Skin epidermis (tissue), 12 donors: ENCODE measurements around the gene PLXND1.
"Not testable (repeated sequence)": the region's sequence is repeated elsewhere in the genome, so short reads cannot be mapped to it uniquely, and the experiment has no call there.

Source experiments
- H3K27ac ChIP-seq, 21 experiments: fragments of 200-600 bp; sonication (generic) in 11 of 21; one replicate each; pipeline ENCODE4 v1.5.0; 2020; ENCODE audit warnings: mild to moderate bottlenecking in 3 of 21, inconsistent platforms in 2 of 21, moderate library complexity in 2 of 21
- H3K4me3 ChIP-seq, 7 experiments: fragments of 200-600 bp; sonication (generic) in 2 of 7; one replicate each; pipeline ENCODE4 v1.5.0; 2020; ENCODE audit warnings: inconsistent platforms in 2 of 7, mild to moderate bottlenecking in 2 of 7, moderate library complexity in 1 of 7

PLXND1 gene

GRCh38 chr3:129606636-129607390 lies at the start of gene PLXND1:
Gene PLXND1, minus strand, starts transcription at chr3:129606676. Its CDS starts 37 bp downstream, at chr3:129606639.
- Histone ChIP-seq H3K4me3 (peak within 1 kb of the TSS; percentile 43 to 78 (median 49)), H3K27ac (peak within 1 kb of the TSS; percentile 36 to 95 (median 88))

DNA sequence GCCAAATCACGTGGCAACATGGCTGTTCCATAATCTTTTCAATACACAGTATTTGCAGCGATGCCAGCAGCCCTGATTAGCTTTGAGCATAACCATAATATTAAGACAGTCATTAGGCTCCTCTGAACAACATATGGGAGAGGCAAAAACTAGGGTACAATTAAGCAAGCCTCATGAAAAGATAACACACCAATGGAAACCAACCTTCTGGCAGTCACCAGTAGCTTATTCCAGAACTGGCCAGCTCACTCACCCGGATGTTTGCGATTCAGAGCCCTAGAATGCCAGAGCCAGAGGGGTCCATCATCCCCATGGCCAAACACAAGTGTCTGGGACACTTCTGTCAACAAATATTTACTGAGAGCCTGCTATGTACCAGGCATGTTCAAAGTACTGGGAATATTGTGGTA lies 48.8 kb upstream of the PLXND1 start:
- Histone ChIP-seq H3K27ac (no peak overlapping the region), H3K4me3 (no peak overlapping the region)

GRCh38 chr3:129654131-129654530 lies 47.7 kb upstream of the PLXND1 start:
- Histone ChIP-seq H3K27ac (peak overlapping the region in 1 of 21 experiments; percentile 51), H3K4me3 (no peak overlapping the region)

DNA sequence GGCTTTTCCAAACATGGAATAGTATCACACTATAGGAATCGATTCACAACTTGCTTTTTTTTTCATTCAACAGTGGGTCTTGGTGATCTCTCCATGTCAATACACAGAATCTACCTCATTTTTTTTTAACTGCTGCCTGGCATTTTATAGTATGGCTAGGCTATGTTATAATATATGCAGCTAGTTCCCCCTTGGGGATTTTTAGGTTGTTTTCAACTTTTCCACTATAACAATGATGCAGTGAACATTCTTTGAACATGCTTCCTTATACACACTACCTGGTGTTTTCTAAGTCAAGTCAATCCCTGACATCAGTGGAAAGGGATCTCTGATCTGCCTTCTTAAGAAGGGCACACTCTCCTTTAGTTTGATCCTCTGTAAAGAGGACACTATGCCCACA lies 46.5 kb upstream of the PLXND1 start:
- Histone ChIP-seq H3K27ac (no peak overlapping the region), H3K4me3 (no peak overlapping the region)

- Histone ChIP-seq H3K4me3 (no peak overlapping the region), H3K27ac (peak overlapping the region in 3 of 21 experiments; percentile 13 to 21 (median 16))
Observed at GRCh38 chr3:129651435-129652202, 45.1 kb upstream of the PLXND1 start.

DNA sequence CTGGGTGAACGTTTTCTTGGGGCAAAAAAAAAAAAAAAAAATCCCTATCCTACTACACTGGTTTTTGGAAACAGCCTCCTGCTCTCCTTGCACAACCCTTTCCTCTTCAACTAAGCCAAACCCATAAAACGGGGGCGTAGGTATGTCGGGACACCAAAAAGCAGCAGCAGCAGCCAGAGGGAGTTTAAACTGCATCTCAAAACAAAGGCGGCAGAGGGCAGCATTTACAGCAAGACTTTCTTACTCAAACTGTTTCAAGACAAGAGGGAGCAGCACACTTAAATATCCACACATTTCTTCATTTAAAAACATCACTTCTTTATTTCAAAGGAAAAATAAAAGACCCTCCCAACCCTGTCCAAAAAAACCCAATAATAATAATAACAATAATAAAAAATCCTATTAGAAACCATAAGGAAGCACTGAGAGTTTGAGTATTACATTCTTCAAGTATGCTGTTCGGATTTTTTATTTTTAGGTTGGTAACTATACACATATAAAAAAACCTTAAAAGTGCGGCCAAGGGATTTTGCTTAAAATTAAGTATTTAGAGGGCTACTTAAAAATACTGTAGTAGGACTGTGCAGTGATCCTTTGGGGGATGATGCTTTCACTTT lies 43.9 kb upstream of the PLXND1 start:
- H3K27ac ChIP-seq: no peak overlapping the region

DNA sequence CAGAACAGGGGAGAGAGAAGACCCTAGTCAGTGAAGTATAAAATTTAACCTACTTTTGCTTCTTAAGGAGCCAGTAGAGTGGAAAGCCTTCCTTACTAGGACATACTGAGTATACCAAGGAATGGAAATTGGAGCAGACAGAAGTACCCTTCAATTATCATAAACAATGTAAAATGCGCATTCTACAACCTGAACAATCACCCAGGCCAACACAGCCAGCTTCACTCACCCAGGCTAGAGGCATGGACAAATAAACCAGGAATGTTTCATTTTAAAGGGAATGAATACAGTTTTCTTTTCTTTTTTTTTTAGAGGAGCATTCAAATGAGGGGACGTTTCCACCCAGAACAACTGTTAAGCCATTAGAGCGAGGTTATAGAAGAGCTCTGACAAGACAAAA lies 41.9 kb upstream of the PLXND1 start:
- H3K27ac ChIP-seq: no peak overlapping the region
- H3K4me3 ChIP-seq: no peak overlapping the region

More for the DNA sequence above, 43.9 kb upstream of the PLXND1 start:
- no peak overlapping the region for H3K4me3 ChIP-seq

DNA sequence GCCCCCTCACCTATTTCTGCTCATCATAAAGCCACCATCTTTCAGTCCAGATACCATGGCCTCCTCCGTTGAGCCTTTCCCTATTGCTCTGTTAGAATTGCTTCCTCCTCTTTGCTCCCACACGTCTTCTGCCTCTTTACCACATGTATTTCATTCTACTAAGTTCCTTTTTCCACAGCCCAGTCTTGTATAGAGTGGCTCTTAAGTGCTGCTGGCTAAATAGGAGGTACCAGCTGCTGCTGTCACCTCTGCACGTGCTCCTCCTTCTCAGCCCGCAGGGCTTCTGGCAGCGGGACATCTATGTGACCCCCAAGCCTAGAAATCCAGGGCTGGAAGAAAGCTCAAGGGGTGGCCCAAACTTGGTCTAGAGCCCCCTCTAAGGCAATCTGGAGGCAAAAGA lies 38.8 kb upstream of the PLXND1 start:
- Histone ChIP-seq H3K27ac (no peak overlapping the region), H3K4me3 (no peak overlapping the region)

GRCh38 chr3:129644836-129645235 lies 38.4 kb upstream of the PLXND1 start:
- Histone ChIP-seq H3K27ac (no peak overlapping the region), H3K4me3 (no peak overlapping the region)

- H3K27ac ChIP-seq, H3K4me3 ChIP-seq: not testable (repeated sequence)
Observed at GRCh38 chr3:129641567-129642260, 35.2 kb upstream of the PLXND1 start.

GRCh38 chr3:129640985-129641384 lies 34.5 kb upstream of the PLXND1 start:
- not testable (repeated sequence) for H3K27ac ChIP-seq, H3K4me3 ChIP-seq

DNA sequence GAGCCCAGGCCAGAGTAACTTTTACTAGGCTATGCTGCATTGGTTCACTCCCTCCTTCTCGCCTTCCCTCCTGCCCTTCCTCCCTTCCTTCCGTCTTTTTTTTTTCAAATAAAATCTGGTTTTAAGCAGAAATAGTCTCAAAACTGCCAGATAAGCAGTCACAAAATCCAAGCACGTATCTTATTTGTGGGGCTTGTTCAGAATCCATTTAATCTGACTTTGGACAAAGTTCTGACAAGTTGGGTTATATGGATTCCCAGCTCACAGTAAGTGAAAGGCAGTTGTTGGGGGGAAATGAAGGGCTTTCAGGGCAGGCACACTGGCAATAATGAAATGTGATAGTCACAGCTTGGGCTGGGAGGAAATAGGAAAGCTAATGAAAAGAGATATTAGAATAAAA lies 32.0 kb upstream of the PLXND1 start:
- no peak overlapping the region for H3K27ac ChIP-seq
- H3K4me3 ChIP-seq: no peak overlapping the region

- no peak overlapping the region for H3K27ac ChIP-seq
- no peak overlapping the region for H3K4me3 ChIP-seq
Observed at GRCh38 chr3:129636082-129636481, 29.6 kb upstream of the PLXND1 start.

GRCh38 chr3:129635656-129636055 lies 29.2 kb upstream of the PLXND1 start:
- H3K27ac ChIP-seq: no peak overlapping the region
- no peak overlapping the region for H3K4me3 ChIP-seq

GRCh38 chr3:129633751-129634481 lies 27.4 kb upstream of the PLXND1 start:
- H3K4me3 ChIP-seq: no peak overlapping the region
- no peak overlapping the region for H3K27ac ChIP-seq

- Histone ChIP-seq H3K4me3 (no peak overlapping the region), H3K27ac (no peak overlapping the region)
Observed at GRCh38 chr3:129632977-129633376, 26.5 kb upstream of the PLXND1 start.

GRCh38 chr3:129632556-129632955 lies 26.1 kb upstream of the PLXND1 start:
- Histone ChIP-seq H3K27ac (no peak overlapping the region), H3K4me3 (no peak overlapping the region)

GRCh38 chr3:129632056-129632455 lies 25.6 kb upstream of the PLXND1 start:
- Histone ChIP-seq H3K27ac (no peak overlapping the region), H3K4me3 (no peak overlapping the region)

- Histone ChIP-seq H3K27ac (no peak overlapping the region), H3K4me3 (no peak overlapping the region)
Observed at GRCh38 chr3:129629011-129629410, 22.5 kb upstream of the PLXND1 start.
